HG02973 (cell line): ENCODE measurements around the gene NSUN6.

Source experiments
- ATAC-seq: cut with Tn5 transposase; IDR thresholded peaks from one replicate; pipeline ENCODE4 v1.9.1; 2021; ENCODE audit warnings: moderate library complexity; ENCODE audit not compliant: unreplicated experiment

NSUN6 gene

GRCh38 chr10:18505456-18506118 is 145.8 kb downstream of the NSUN6 start:
- ATAC-seq, result no peak

GRCh38 chr10:18504161-18504560 is 147.2 kb downstream of the NSUN6 start:
- ATAC-seq, result no peak

GRCh38 chr10:18501629-18502028 is 149.8 kb downstream of the NSUN6 start:
- no peak for ATAC-seq

GRCh38 chr10:18501198-18501597 is 150.2 kb downstream of the NSUN6 start:
- ATAC-seq, result peak; percentile 72

- no peak for ATAC-seq
Measured at GRCh38 chr10:18500576-18500975, 150.8 kb downstream of the NSUN6 start.

- no peak for ATAC-seq
Measured at GRCh38 chr10:18498998-18499397, 152.4 kb downstream of the NSUN6 start.

- ATAC-seq, result no peak
Measured at GRCh38 chr10:18497806-18498369, 153.5 kb downstream of the NSUN6 start.
